CD4-positive, alpha-beta memory T cell (primary cell): ENCODE results near the gene SVOP. TPM values are rescaled to one million over a fixed set of nuclear protein-coding genes. Genes with fewer than 3 reads are reported as not detected.

ENCODE experiments used
- CTCF ChIA-PET: fragments of 350-600 bp; sonication (Branson Sonifier 250); formaldehyde crosslinking; loops from one replicate; lab custom pipeline; 2021; ENCODE audit warnings: inconsistent platforms; ENCODE audit not compliant: partially characterized antibody; lab: Charles Lee
- POLR2A ChIA-PET: fragments of 350-600 bp; sonication (Branson Sonifier 250); formaldehyde crosslinking; loops from one replicate; lab custom pipeline; 2021; ENCODE audit not compliant: partially characterized antibody; lab: Charles Lee
- DNase-seq, 5 donors: peaks; one replicate each; pipeline versions ENCODE4 v3.0.0 to v3.0.0-alpha.2; 2020 to 2022; ENCODE audit warnings: mixed read lengths in 1 of 5
- H3K27ac ChIP-seq: one replicate; pipeline ENCODE4 v1.7.0; 2013; ENCODE audit warnings: low read depth, low read length
- H3K27me3 ChIP-seq: 2 replicates; pipeline ENCODE4 v1.7.0; 2013; ENCODE audit warnings: mild to moderate bottlenecking, low read length, moderate library complexity; ENCODE audit not compliant: insufficient read depth
- H3K36me3 ChIP-seq: 2 replicates; pipeline ENCODE4 v1.7.0; 2013; ENCODE audit warnings: mild to moderate bottlenecking, low read length, moderate library complexity; ENCODE audit not compliant: insufficient read depth
- H3K4me1 ChIP-seq: 2 replicates; pipeline ENCODE4 v1.7.0; 2013; ENCODE audit warnings: mild to moderate bottlenecking, low read length, moderate library complexity; ENCODE audit not compliant: insufficient read depth
- H3K4me3 ChIP-seq, 2 donors: one replicate each; pipeline ENCODE4 v1.7.0; 2013; ENCODE audit warnings: low read length in 2 of 2, mild to moderate bottlenecking in 1 of 2
- H3K9me3 ChIP-seq, 2 donors: one replicate each; pipeline ENCODE4 v1.7.0; 2013; ENCODE audit warnings: low read length in 2 of 2, control low read depth in 1 of 2; ENCODE audit not compliant: control insufficient read depth in 1 of 2
- H3K27ac Mint-ChIP-seq, 7 donors: one replicate each; pipeline ENCODE4 v1.8.0; 2020 to 2021; ENCODE audit warnings: mixed read lengths in 7 of 7, mild to moderate bottlenecking in 6 of 7, inconsistent platforms in 3 of 7, moderate library complexity in 3 of 7
- H3K27me3 Mint-ChIP-seq, 2 donors: one replicate each; pipeline ENCODE4 v1.8.0; 2020 to 2021; ENCODE audit warnings: mixed read lengths in 2 of 2
- H3K36me3 Mint-ChIP-seq, 2 donors: one replicate each; pipeline ENCODE4 v1.8.0; 2020 to 2021; ENCODE audit warnings: mixed read lengths in 2 of 2, inconsistent platforms in 1 of 2, mild to moderate bottlenecking in 1 of 2
- H3K4me1 Mint-ChIP-seq, 4 donors: one replicate each; pipeline ENCODE4 v1.8.0; 2020 to 2021; ENCODE audit warnings: mixed read lengths in 4 of 4, mild to moderate bottlenecking in 1 of 4
- H3K4me3 Mint-ChIP-seq, 8 donors: one replicate each; pipeline ENCODE4 v1.8.0; 2020 to 2021; ENCODE audit warnings: mixed read lengths in 8 of 8, mild to moderate bottlenecking in 7 of 8, moderate library complexity in 6 of 8, inconsistent platforms in 3 of 8
- H3K9me3 Mint-ChIP-seq, 8 donors: one replicate each; pipeline ENCODE4 v1.8.0; 2020 to 2021; ENCODE audit warnings: mixed read lengths in 8 of 8, mild to moderate bottlenecking in 5 of 8, inconsistent platforms in 3 of 8, moderate library complexity in 1 of 8
- intact Hi-C: fragments of 100-400 bp; cut with micrococcal nuclease; formaldehyde crosslinking; loops from one replicate; pipeline ENCODE4 v1.15.1; 2023
- polyA plus RNA-seq, 2 donors: library from polyadenylated mRNA; unstranded; fragments of 300-500 nt; fragmentation: Illumina TruSeq; gene quantifications; one replicate each; pipeline ENCODE4 v1.2.3, GENCODE V29; 2021
- total RNA-seq, 2 experiments: library from RNA; stranded (reverse); gene quantifications; one replicate each; pipeline ENCODE4 v1.2.3, GENCODE V29; 2021

SVOP gene
- total and polyA plus RNA-seq, 4 experiments from 2014 or later = not detected

DNA sequence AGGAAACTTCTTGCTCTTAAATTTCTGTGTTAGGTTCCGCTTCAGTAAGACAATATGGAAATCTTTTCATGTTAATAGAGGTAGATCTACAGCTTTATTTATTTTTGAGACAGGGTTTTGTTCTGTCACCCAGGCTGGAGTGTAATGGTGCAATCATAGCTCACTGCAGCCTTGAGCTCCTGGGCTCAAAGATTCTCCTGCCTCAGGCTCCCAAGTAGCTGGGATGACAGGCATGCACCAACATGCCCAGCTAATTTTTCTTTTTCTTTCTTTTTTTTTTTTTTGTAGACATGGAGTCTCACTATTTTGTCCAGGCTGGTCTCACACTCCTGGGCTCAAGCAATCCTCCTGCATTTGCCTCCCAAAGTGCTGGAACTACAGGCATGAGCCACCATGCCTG lies 70.9 kb downstream of the SVOP start:
- H3K9me3 Mint-ChIP-seq = peaks cover 0 to 10% (median 5%) of the 10 kb centered on the region in 8 donors
- peaks cover 0 to 5% (median 1%) of the 10 kb centered on the region in 4 donors for H3K4me1 Mint-ChIP-seq
- H3K9me3 ChIP-seq = no peaks in the 10 kb centered on the region
- no peak overlapping the region for H3K27ac ChIP-seq
- H3K27me3 ChIP-seq = no peaks in the 10 kb centered on the region
- H3K4me1 ChIP-seq = peaks cover 7% of the 10 kb centered on the region
- H3K4me3 Mint-ChIP-seq = no peak overlapping the region
- no peak overlapping the region for H3K4me3 ChIP-seq
- no peaks in the 10 kb centered on the region for H3K36me3 Mint-ChIP-seq
- intact Hi-C loops = loop anchor here (2.0 to 10.0 kb wide), 3 partner anchors 65 to 1035 kb away; no protein-coding TSS in a partner anchor
- no peak for DNase-seq
- CTCF ChIA-PET = interaction anchor here (0.8 to 2.5 kb wide), 12 partner anchors 10 to 386 kb away, joined by 3 to 21 read pairs (median 6); partner anchors contain the start of genes ALKBH2 and USP30
- H3K27me3 Mint-ChIP-seq = peaks cover 6 to 9% of the 10 kb centered on the region in 2 donors
- H3K27ac Mint-ChIP-seq = peak overlapping the region in 1 of 7 donors; percentile 50
- POLR2A ChIA-PET = interaction anchor here (1.5 kb wide), 1 partner anchor 390 kb away, joined by 3 read pairs; no protein-coding TSS in a partner anchor
- H3K36me3 ChIP-seq = no peaks in the 10 kb centered on the region

DNA sequence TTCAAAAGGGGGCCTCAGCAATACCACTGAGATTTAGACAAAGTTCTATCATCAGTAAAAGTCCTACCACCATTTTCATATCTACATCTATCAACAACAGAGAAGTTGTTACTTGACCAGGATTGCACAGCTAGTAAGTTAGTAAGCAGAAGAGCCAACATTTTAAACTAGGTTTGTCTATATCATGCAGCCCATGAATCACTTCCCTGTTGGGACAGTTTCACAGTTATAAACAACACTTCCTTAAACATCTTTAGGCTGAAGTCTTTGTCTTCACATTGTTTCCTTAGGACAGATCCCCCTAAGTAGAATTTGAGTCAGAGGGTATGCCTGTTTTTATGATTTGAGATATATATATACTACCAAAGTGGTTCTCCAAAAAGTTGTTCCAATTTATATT lies 72.5 kb downstream of the SVOP start:
- H3K4me1 ChIP-seq = peaks cover 7% of the 10 kb centered on the region
- H3K4me3 ChIP-seq = no peak overlapping the region
- no peaks in the 10 kb centered on the region for H3K9me3 ChIP-seq
- H3K27ac Mint-ChIP-seq = peak overlapping the region in 1 of 7 donors; percentile 6
- POLR2A ChIA-PET = no interaction called here
- no peaks in the 10 kb centered on the region for H3K36me3 Mint-ChIP-seq
- H3K27me3 ChIP-seq = no peaks in the 10 kb centered on the region
- intact Hi-C loops = no loop called here
- no peak overlapping the region for H3K4me3 Mint-ChIP-seq
- peaks cover 0 to 10% (median 5%) of the 10 kb centered on the region in 8 donors for H3K9me3 Mint-ChIP-seq
- H3K4me1 Mint-ChIP-seq = peaks cover 0 to 5% (median 1%) of the 10 kb centered on the region in 4 donors
- peaks cover 6 to 11% of the 10 kb centered on the region in 2 donors for H3K27me3 Mint-ChIP-seq
- H3K27ac ChIP-seq = no peak overlapping the region
- CTCF ChIA-PET = no interaction called here
- no peaks in the 10 kb centered on the region for H3K36me3 ChIP-seq
- no peak for DNase-seq

DNA sequence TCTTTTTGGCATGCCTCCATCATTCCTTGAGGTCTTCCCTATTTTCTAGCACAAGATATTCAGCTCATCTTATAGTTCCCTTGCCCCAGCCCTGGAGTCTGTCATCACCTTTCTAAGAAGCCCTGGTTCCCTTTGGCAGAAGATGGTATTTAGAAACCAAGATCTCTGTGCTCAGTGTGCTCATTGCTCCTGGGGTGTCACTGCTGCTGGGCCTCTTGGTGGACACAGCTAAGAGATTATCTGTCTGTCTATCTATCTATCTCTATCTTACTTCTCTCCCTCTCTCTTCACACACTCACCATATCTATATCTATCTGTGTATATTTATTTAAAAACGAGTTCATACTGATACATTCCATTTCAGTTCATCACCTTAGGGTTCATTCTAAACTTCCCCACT lies 73.8 kb downstream of the SVOP start:
- POLR2A ChIA-PET = no interaction called here
- H3K4me1 ChIP-seq = peaks cover 7% of the 10 kb centered on the region
- Mint-ChIP-seq H3K27ac (no peak overlapping the region), H3K27me3 (peaks cover 6 to 11% of the 10 kb centered on the region in 2 donors), H3K4me1 (peaks cover 0 to 5% (median 1%) of the 10 kb centered on the region in 4 donors), H3K4me3 (no peak overlapping the region), H3K36me3 (no peaks in the 10 kb centered on the region), H3K9me3 (peaks cover 0 to 10% (median 5%) of the 10 kb centered on the region in 8 donors)
- no peaks in the 10 kb centered on the region for H3K9me3 ChIP-seq
- H3K4me3 ChIP-seq = no peak overlapping the region
- no peak overlapping the region for H3K27ac ChIP-seq
- H3K27me3 ChIP-seq = no peaks in the 10 kb centered on the region
- intact Hi-C loops = no loop called here
- no peak for DNase-seq
- no peaks in the 10 kb centered on the region for H3K36me3 ChIP-seq
- CTCF ChIA-PET = interaction anchor here (0.9 kb wide), 1 partner anchor 10 kb away, joined by 3 read pairs; no protein-coding TSS in a partner anchor

DNA sequence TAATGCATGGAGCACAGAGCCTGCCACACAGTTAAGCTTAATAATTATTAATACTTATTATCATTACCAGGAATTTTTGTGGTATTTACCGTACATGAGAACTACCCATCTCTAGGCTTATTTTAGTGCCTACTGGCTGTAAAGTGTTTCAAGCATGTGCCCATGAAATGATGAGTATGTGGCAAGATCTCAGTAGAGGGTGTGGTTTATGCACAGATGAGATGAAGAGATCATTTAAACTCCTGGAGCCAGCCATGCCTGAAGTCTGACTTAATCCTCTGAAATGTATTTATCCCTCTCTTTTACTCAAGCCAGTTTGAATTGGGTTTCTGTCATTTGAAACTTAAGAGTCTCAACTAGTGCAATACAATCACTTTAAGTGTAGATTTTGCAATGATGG lies 80.7 kb downstream of the SVOP start:
- intact Hi-C loops = no loop called here
- Histone ChIP-seq H3K4me3 (no peak overlapping the region), H3K36me3 (no peaks in the 10 kb centered on the region), H3K27me3 (no peaks in the 10 kb centered on the region), H3K9me3 (no peaks in the 10 kb centered on the region), H3K27ac (no peak overlapping the region), H3K4me1 (no peaks in the 10 kb centered on the region)
- H3K4me3 Mint-ChIP-seq = no peak overlapping the region
- POLR2A ChIA-PET = no interaction called here
- H3K9me3 Mint-ChIP-seq = peaks cover 0 to 2% (median 0%) of the 10 kb centered on the region in 8 donors
- peaks cover 0 to 5% (median 0%) of the 10 kb centered on the region in 4 donors for H3K4me1 Mint-ChIP-seq
- peaks cover 2 to 3% of the 10 kb centered on the region in 2 donors for H3K27me3 Mint-ChIP-seq
- no peaks in the 10 kb centered on the region for H3K36me3 Mint-ChIP-seq
- CTCF ChIA-PET = interaction anchor here (1.2 to 2.8 kb wide), 2 partner anchors 10 to 12 kb away, joined by 3 to 14 read pairs; no protein-coding TSS in a partner anchor
- DNase-seq = no peak
- H3K27ac Mint-ChIP-seq = no peak overlapping the region

DNA sequence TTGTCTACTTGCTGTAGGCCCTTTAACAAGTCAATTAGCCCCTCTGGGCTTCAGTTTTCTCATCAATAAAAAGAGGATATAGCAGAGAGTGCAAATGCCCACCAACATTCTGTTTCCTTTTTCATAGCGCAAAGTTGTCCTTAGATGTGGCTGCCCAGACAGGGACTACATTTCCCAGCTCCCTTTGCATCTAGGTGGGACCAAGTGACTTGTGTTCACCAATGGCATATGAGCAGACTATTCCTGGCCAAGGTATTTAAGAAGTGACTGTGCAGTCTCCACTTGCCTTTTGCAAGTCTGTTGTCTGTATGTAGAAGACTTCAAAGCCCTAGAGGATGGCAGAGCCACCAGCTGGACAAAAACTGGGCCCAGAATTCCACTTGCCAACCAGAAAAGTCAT lies 81.3 kb downstream of the SVOP start:
- H3K4me3 ChIP-seq = no peak overlapping the region
- peak overlapping the region in 1 of 7 donors; percentile 29 for H3K27ac Mint-ChIP-seq

DNA sequence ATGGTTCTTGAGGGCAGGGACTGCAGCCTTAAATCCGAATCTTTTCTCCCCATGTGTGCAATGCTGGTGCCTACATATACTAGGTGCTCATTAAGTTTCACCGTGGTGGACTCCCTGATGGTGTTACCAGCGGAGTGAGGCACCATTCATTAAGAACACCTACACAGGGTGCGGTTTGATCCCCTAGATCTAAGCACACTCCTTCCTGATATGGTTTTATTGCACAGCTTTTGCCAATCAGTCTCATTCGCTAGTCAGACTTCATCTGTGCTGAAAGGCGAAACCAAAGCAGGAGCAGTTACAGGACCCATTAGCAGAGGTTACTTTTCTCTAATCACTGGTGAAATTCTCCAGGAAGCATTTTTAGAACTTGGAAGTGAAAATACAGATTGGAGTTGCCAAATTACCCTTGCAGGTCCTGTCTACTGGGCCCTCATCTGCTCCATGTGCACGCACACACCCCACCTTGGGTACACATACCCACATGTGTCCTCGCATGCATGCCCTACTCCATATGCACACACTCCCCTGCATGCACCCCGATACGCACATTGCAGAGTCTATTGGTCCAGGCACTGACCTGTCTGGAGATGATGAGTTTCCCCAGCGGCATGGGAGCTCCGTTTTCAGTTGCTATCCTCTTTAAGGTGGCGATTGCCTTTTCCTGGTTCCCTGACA lies 82.5 kb downstream of the SVOP start:
- Mint-ChIP-seq H3K27me3 (peaks cover 0 to 3% of the 10 kb centered on the region in 2 donors), H3K4me1 (peaks cover 0 to 5% (median 0%) of the 10 kb centered on the region in 4 donors), H3K27ac (no peak overlapping the region), H3K4me3 (no peak overlapping the region), H3K36me3 (no peaks in the 10 kb centered on the region), H3K9me3 (peaks cover 0 to 2% (median 0%) of the 10 kb centered on the region in 8 donors)
- no peaks in the 10 kb centered on the region for H3K36me3 ChIP-seq
- intact Hi-C loops = no loop called here
- DNase-seq = no peak
- no peak overlapping the region for H3K27ac ChIP-seq
- CTCF ChIA-PET = no interaction called here
- no peak overlapping the region for H3K4me3 ChIP-seq
- no peaks in the 10 kb centered on the region for H3K9me3 ChIP-seq
- no peaks in the 10 kb centered on the region for H3K27me3 ChIP-seq
- no peaks in the 10 kb centered on the region for H3K4me1 ChIP-seq
- POLR2A ChIA-PET = no interaction called here

More for the DNA sequence above, 81.3 kb downstream of the SVOP start:
- Mint-ChIP-seq H3K9me3 (peaks cover 0 to 2% (median 0%) of the 10 kb centered on the region in 8 donors), H3K4me3 (no peak overlapping the region), H3K27me3 (peaks cover 2 to 3% of the 10 kb centered on the region in 2 donors), H3K4me1 (peaks cover 0 to 5% (median 0%) of the 10 kb centered on the region in 4 donors), H3K36me3 (no peaks in the 10 kb centered on the region)
- DNase-seq = peak in 4 of 5 donors; percentile 17 to 22 (median 20)
- Histone ChIP-seq H3K27me3 (no peaks in the 10 kb centered on the region), H3K36me3 (no peaks in the 10 kb centered on the region), H3K9me3 (no peaks in the 10 kb centered on the region), H3K27ac (no peak overlapping the region), H3K4me1 (no peaks in the 10 kb centered on the region)
- ChIA-PET POLR2A (no interaction called here), CTCF (interaction anchor here (1.2 to 2.8 kb wide), 2 partner anchors 11 to 13 kb away, joined by 3 to 14 read pairs; no protein-coding TSS in a partner anchor)
- intact Hi-C loops = no loop called here

DNA sequence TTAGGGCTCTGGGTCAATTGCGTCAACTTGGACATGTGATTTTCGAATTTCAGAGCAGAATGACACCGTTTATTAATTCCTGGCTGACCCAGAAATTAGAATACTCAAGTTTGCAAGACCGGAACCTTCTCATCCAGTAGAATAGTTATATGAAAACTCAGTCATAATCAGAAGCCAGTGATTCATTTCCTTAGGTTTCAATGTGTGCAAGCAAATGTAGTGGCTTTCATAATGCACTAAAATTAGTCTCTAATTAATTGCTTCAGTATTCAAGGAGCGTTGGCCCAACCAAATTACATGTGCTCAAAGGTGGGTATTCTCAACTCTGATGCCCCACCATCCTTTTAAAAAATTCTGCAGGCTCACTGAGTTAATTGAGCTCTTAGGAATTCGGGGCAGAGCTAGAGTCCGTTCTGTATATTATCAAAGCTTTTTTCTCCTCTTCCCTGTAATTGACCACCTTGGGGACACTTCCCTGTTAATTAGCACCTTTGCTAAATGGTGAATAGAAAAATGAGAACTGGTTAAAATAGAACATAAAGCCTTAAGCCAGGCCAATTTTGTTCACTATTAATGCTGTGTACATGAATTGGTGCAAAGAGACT lies 85.6 kb downstream of the SVOP start:
- intact Hi-C loops = no loop called here
- Histone ChIP-seq H3K9me3 (no peaks in the 10 kb centered on the region), H3K27ac (no peak overlapping the region), H3K4me1 (no peaks in the 10 kb centered on the region), H3K27me3 (no peaks in the 10 kb centered on the region), H3K4me3 (no peak overlapping the region), H3K36me3 (no peaks in the 10 kb centered on the region)
- Mint-ChIP-seq H3K27ac (no peak overlapping the region), H3K4me1 (peaks cover 0 to 5% (median 0%) of the 10 kb centered on the region in 4 donors), H3K36me3 (no peaks in the 10 kb centered on the region), H3K9me3 (no peaks in the 10 kb centered on the region), H3K4me3 (no peak overlapping the region), H3K27me3 (peaks cover 0 to 3% of the 10 kb centered on the region in 2 donors)
- POLR2A ChIA-PET = no interaction called here
- no peak for DNase-seq
- CTCF ChIA-PET = no interaction called here
